HepG2 (cell line): Measurements from ENCODE around the gene SLC22A5. TPM values are rescaled to one million over a fixed set of nuclear protein-coding genes. Genes with fewer than 3 reads are reported as not detected.

Source experiments
- CREB1 ChIP-seq, 2 experiments: fragments of 450-650 bp in 1 of 2; IDR thresholded peaks; 2 replicates each; pipeline ENCODE4 v1.6.1; 2016 to 2017; ENCODE audit warnings: control low read depth in 1 of 2, mild to moderate bottlenecking in 1 of 2, missing compliant biosample characterization in 1 of 2, missing genetic modification characterization in 1 of 2
- MYC ChIP-seq: sonication (generic); formaldehyde crosslinking; IDR thresholded peaks from 2 replicates; pipeline ENCODE4 v1.9.0; 2021; ENCODE audit warnings: missing genetic modification reagents, borderline replicate concordance
- NCOR1 ChIP-seq: fragments of 200-600 bp; sonication (generic); IDR thresholded peaks from 2 replicates; pipeline ENCODE4 v1.7.0; 2017; ENCODE audit warnings: antibody characterized with exemption, low read length, borderline replicate concordance
- RFX1 ChIP-seq: fragments of 450-650 bp; IDR thresholded peaks from 2 replicates; pipeline ENCODE4 v1.6.1; 2017
- RORA ChIP-seq: sonication (generic); formaldehyde crosslinking; IDR thresholded peaks from 2 replicates; pipeline ENCODE4 v1.5.0; 2020; ENCODE audit warnings: mild to moderate bottlenecking, missing genetic modification reagents, moderate library complexity
- SP1 ChIP-seq, 2 experiments: fragments of 450-650 bp in 1 of 2; sonication (generic) in 1 of 2; formaldehyde crosslinking in 1 of 2; IDR thresholded peaks; 2 replicates each; pipeline versions ENCODE4 v1.4.0 to v1.6.1; 2016 to 2020; ENCODE audit warnings: missing genetic modification reagents in 1 of 2
- ZNF143 ChIP-seq: sonication (generic); formaldehyde crosslinking; IDR thresholded peaks from 2 replicates; pipeline ENCODE4 v1.4.0; 2020; ENCODE audit warnings: missing genetic modification reagents
- ZNF558 ChIP-seq: sonication (generic); formaldehyde crosslinking; IDR thresholded peaks from 2 replicates; pipeline ENCODE4 v1.9.0; 2022; ENCODE audit warnings: mild to moderate bottlenecking, missing genetic modification reagents, borderline replicate concordance
- ZNF605 ChIP-seq: sonication (generic); formaldehyde crosslinking; IDR thresholded peaks from 2 replicates; pipeline ENCODE4 v1.8.0; 2022; ENCODE audit warnings: mild to moderate bottlenecking, missing genetic modification reagents
- polyA plus RNA-seq, 8 experiments: library from polyadenylated mRNA; depleted of rRNA in 3 of 8; stranded (reverse) in 7 of 8; unstranded in 1 of 8; fragments of >200 nt; fragmentation: Illumina TruSeq in 4 of 8; extraction: Trizol in 4 of 8; gene quantifications; 2 replicates each; pipeline versions ENCODE4 v1.2.1 to v1.2.3, GENCODE V29; 2011 to 2016; ENCODE audit warnings: low read depth in 4 of 8, missing spikeins in 1 of 8, mixed read lengths in 1 of 8; ENCODE audit not compliant: insufficient read depth in 1 of 8
- total RNA-seq, 5 experiments: library from RNA; depleted of rRNA; stranded (reverse); fragments of >200 nt; fragmentation: Illumina TruSeq; extraction: Trizol; gene quantifications; 2 replicates each; pipeline ENCODE4 v1.2.3, GENCODE V29; 2016; ENCODE audit warnings: low read depth in 1 of 5
- TF ChIP-seq, protein P1 (sequence below): sonication (generic); formaldehyde crosslinking; IDR thresholded peaks from 2 replicates; pipeline ENCODE4 v1.9.0; 2021; ENCODE audit warnings: missing genetic modification reagents, borderline replicate concordance
- TF ChIP-seq, protein P2 (sequence below): sonication (generic); formaldehyde crosslinking; IDR thresholded peaks from 2 replicates; pipeline ENCODE4 v1.4.0; 2020; ENCODE audit warnings: mild to moderate bottlenecking, missing genetic modification reagents
- TF ChIP-seq, protein P3 (sequence below): sonication (generic); formaldehyde crosslinking; IDR thresholded peaks from 2 replicates; pipeline ENCODE4 v1.4.0; 2020; ENCODE audit warnings: missing genetic modification reagents, borderline replicate concordance
- TF ChIP-seq, protein P4 (sequence below): sonication (generic); formaldehyde crosslinking; IDR thresholded peaks from 2 replicates; pipeline ENCODE4 v1.5.0; 2020; ENCODE audit warnings: mild to moderate bottlenecking, missing genetic modification reagents
- TF ChIP-seq, protein P5 (sequence below): sonication (generic); formaldehyde crosslinking; IDR thresholded peaks from 2 replicates; pipeline ENCODE4 v1.5.1; 2020; ENCODE audit warnings: mild to moderate bottlenecking, missing genetic modification reagents, borderline replicate concordance

Gene SLC22A5
- total and polyA plus RNA-seq, 2 of the 13 experiments (the other 11 are each of a cell fraction or from before 2014, with no cell fraction given), result 7.1 to 15.1 TPM

DNA sequence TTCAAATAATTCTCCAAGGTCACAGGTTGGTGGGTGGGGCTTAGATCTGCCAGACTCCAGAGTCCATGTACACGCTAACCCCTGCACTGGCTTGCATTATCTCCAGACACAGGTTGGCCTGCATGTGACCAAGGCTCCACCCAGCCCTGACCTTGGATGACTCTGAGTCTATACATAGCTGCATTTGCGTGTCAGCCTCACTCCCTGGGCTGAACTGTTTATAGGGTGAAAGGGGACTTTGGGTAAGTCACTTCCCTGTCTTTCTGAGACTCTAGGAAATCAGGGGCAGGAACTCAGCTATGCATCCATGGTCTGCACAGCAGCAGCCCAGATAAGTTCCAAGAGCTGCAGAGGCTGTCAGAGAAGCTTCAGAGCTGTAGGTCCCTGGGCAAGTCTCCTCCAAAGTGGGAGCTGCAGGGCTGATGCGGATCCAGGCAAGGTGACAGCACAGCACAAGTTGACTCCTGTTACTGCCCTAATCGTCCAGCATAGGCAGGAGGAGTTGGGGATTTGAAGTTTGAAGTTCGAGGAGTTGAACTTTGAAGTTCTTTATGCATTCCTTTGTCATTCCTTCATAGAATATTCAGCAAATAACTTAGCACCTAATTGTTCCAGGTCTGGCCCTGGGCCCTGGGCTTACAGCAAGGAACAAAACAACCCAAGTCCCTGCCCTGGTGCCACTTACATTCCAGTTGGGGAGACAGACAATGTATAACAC lies 53.4 kb downstream of the SLC22A5 start (continued):
- TF ChIP-seq, protein P1, sequence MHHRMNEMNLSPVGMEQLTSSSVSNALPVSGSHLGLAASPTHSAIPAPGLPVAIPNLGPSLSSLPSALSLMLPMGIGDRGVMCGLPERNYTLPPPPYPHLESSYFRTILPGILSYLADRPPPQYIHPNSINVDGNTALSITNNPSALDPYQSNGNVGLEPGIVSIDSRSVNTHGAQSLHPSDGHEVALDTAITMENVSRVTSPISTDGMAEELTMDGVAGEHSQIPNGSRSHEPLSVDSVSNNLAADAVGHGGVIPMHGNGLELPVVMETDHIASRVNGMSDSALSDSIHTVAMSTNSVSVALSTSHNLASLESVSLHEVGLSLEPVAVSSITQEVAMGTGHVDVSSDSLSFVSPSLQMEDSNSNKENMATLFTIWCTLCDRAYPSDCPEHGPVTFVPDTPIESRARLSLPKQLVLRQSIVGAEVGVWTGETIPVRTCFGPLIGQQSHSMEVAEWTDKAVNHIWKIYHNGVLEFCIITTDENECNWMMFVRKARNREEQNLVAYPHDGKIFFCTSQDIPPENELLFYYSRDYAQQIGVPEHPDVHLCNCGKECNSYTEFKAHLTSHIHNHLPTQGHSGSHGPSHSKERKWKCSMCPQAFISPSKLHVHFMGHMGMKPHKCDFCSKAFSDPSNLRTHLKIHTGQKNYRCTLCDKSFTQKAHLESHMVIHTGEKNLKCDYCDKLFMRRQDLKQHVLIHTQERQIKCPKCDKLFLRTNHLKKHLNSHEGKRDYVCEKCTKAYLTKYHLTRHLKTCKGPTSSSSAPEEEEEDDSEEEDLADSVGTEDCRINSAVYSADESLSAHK (CRISPR knock-in tag), result no peak
- TF ChIP-seq RFX1 (no peak), ZNF558 (no peak), RORA (no peak), ZNF605 (CRISPR knock-in tag) (0 out of 2 replicates have a peak, but pooled peaks have one; percentile 25), ZNF143 (CRISPR knock-in tag) (0 out of 2 replicates have a peak, but pooled peaks have one; percentile 6), CREB1 (IDR thresholded peaks at IDR 0.05) (no peak), CREB1 (CRISPR knock-in tag; IDR thresholded peaks at IDR 0.05) (peak; percentile 50; the same call in 1 of the 2 replicates), SP1 (IDR thresholded peaks at IDR 0.05) (no peak), SP1 (CRISPR knock-in tag; IDR thresholded peaks at IDR 0.05) (no peak; the same call in 1 of the 2 replicates), MYC (peak; percentile 40; the same call in 1 of the 2 replicates), NCOR1 (peak; percentile 71; the same call in 1 of the 2 replicates)
- TF ChIP-seq, protein P2, sequence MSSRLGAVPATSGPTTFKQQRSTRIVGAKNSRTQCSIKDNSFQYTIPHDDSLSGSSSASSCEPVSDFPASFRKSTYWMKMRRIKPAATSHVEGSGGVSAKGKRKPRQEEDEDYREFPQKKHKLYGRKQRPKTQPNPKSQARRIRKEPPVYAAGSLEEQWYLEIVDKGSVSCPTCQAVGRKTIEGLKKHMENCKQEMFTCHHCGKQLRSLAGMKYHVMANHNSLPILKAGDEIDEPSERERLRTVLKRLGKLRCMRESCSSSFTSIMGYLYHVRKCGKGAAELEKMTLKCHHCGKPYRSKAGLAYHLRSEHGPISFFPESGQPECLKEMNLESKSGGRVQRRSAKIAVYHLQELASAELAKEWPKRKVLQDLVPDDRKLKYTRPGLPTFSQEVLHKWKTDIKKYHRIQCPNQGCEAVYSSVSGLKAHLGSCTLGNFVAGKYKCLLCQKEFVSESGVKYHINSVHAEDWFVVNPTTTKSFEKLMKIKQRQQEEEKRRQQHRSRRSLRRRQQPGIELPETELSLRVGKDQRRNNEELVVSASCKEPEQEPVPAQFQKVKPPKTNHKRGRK, result no peak
- TF ChIP-seq, protein P3, sequence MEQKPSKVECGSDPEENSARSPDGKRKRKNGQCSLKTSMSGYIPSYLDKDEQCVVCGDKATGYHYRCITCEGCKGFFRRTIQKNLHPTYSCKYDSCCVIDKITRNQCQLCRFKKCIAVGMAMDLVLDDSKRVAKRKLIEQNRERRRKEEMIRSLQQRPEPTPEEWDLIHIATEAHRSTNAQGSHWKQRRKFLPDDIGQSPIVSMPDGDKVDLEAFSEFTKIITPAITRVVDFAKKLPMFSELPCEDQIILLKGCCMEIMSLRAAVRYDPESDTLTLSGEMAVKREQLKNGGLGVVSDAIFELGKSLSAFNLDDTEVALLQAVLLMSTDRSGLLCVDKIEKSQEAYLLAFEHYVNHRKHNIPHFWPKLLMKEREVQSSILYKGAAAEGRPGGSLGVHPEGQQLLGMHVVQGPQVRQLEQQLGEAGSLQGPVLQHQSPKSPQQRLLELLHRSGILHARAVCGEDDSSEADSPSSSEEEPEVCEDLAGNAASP (CRISPR knock-in tag), result peak; percentile 99
- TF ChIP-seq, protein P4, sequence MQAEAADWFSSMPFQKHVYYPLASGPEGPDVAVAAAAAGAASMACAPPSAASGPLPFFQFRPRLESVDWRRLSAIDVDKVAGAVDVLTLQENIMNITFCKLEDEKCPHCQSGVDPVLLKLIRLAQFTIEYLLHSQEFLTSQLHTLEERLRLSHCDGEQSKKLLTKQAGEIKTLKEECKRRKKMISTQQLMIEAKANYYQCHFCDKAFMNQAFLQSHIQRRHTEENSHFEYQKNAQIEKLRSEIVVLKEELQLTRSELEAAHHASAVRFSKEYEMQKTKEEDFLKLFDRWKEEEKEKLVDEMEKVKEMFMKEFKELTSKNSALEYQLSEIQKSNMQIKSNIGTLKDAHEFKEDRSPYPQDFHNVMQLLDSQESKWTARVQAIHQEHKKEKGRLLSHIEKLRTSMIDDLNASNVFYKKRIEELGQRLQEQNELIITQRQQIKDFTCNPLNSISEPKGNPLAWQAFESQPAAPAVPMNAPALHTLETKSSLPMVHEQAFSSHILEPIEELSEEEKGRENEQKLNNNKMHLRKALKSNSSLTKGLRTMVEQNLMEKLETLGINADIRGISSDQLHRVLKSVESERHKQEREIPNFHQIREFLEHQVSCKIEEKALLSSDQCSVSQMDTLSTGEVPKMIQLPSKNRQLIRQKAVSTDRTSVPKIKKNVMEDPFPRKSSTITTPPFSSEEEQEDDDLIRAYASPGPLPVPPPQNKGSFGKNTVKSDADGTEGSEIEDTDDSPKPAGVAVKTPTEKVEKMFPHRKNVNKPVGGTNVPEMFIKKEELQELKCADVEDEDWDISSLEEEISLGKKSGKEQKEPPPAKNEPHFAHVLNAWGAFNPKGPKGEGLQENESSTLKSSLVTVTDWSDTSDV, result no peak
- TF ChIP-seq, protein P5, sequence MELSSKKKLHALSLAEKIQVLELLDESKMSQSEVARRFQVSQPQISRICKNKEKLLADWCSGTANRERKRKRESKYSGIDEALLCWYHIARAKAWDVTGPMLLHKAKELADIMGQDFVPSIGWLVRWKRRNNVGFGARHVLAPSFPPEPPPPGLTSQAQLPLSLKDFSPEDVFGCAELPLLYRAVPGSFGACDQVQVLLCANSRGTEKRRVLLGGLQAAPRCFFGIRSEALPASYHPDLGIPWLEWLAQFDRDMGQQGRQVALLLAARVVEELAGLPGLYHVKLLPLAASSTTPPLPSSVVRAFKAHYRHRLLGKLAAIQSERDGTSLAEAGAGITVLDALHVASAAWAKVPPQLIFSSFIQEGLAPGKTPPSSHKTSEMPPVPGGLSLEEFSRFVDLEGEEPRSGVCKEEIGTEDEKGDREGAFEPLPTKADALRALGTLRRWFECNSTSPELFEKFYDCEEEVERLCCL (CRISPR knock-in tag), result no peak
